Fibroblast of peridontal ligament (primary cell): Measurements from ENCODE around the gene PSME4.
"Not testable (repeated sequence)": the region's sequence is repeated elsewhere in the genome, so short reads cannot be mapped to it uniquely, and the experiment has no call there.

ENCODE experiments used
- DNase-seq: peaks from one replicate; pipeline ENCODE4 v3.0.0-alpha.2; 2010; ENCODE audit errors: extremely low read depth

Gene PSME4

GRCh38 chr2:53884883-53885282 is 85.9 kb downstream of the PSME4 start:
- DNase-seq = no peak

GRCh38 chr2:53881986-53882385 is 88.8 kb downstream of the PSME4 start:
- no peak for DNase-seq

- DNase-seq = no peak
Observed at GRCh38 chr2:53881360-53881759, 89.4 kb downstream of the PSME4 start.

- peak; percentile 75 for DNase-seq
Observed at GRCh38 chr2:53880756-53881155, 90.0 kb downstream of the PSME4 start.

DNA sequence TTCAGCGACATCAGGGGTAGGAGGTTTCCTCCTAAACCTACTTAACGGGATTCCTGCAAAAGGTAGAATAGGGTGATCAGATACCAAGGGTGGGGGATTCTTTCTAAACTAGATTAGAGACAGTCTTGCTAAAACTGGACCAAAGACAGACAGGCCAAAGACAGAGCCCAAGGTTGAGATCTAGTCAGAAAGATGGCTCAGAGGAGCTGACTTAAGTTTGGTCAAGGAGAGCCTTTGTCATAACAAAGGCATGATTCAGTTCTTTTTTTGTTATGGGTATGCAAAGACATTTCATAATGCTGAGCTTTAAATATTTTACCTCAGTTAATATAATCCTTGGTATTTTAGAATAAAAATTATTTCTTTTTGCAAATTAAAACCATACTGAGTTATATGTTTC is 93.2 kb downstream of the PSME4 start:
- DNase-seq = peak; percentile 5

- no peak for DNase-seq
Observed at GRCh38 chr2:53877112-53877511, 93.7 kb downstream of the PSME4 start.

GRCh38 chr2:53874401-53874950 is 96.3 kb downstream of the PSME4 start:
- no peak for DNase-seq

GRCh38 chr2:53867773-53868172 is 103.0 kb downstream of the PSME4 start:
- no peak for DNase-seq

- DNase-seq = no peak
Observed at GRCh38 chr2:53867169-53867568, 103.6 kb downstream of the PSME4 start.

DNA sequence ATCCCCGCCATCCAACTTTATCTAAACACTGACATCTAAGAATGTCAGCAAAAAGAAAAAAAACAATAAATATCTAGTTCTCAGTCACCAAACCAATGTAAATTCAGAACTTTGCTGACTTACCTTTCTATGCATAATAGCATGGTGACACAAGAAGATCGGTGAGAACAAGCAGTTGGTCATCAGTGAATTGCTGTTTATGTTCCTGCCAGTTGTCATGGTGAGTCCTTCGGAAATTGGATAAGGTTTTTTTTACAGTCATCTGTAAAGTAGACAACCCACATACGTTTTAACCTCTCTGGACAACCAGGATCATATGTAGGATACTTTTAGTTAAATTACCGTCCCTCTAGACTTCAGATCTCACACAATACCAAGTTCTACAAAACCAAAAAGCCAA is 104.8 kb downstream of the PSME4 start:
- no peak for DNase-seq

DNA sequence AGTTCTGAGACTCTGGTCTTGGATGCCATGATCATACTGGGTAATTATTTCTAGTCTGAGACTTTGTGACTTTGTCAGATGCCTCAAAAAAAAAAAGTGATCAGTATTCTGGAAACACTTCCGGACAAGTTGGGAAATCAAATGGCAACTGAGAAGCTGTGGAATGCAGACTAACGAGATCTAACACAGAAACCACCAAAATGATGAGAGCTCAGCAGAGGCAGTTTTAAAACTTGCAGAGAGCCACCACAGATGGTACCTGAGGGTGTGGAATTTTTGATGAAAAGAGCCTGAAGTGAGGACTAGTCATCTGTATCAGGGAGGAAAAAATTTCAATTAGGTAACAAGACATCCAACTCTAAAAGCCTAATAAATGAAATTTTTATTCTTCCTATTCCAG is 105.5 kb downstream of the PSME4 start:
- no peak for DNase-seq

GRCh38 chr2:53863538-53864227 is 107.1 kb downstream of the PSME4 start:
- DNase-seq = no peak

DNA sequence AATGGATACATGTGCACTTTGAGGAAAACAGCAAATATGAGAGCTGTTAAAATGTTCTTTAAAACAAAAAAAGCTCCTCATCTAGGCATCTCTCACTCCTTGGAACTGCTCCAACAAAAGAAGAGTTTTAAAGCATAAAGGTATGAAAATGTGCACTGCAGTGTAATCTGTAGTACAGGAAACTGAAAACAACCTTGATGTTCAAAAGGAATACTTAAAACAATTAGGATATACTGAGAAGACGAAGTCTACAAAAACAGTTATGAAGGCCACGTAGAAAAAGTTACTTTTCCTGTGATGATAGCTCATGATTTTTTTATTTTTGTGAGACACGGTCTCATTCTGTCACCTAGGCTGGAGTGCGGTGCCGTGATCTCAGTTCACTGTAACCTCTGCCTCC is 109.0 kb downstream of the PSME4 start:
- no peak for DNase-seq

DNA sequence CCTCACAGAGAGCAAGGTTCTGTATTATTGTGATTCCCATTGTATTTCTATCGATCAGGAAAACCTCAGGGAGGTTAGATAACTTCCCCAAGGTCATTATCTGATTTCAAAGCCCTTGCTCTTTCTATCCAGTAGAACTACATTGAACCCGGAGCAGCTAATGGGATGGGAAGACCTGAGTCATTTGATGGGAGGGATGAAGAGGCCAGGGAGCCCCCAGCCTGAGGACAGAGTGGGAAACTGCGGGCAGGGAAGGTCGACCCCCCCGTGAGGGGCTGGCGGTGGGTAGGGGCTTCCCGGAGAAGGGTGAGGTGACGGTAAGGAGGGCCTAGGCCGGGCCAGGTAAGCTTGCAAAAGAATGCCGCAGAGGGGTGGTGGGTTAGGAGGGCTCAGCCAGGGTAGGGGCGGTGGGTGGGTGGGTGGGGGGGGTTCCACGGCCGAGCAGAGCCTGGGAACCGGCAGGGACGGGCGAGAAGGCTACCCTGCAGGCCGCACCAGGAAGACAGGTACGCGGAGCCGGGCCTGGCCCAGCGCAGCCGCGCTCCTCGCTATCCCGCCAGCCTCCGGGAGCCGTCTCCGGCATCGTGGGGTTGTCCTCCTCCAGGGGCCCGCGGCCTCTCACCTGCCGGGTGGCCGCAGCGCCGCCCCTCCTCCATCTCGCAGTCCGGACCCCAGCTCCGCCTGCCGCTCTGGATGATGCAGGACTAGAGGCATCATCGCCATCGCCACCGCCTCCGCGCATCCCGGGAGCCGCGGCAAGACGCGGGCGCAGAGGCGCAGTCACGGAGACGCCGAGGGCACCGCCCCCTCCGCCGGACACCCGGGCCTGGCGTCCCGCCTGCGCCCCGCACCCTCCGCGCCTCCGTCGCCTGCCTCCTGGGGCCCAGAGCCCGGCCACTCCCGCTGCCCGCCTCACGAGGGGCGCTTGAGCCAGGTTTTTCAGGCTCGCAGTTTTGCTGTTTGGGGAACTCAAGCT is 111.3 kb downstream of the PSME4 start, which contains the start of gene GPR75:
Gene GPR75, minus strand, starts transcription at position 762 of the 976 bp plus-strand sequence. CDS start 5,211 bp downstream, outside the sequence.
- DNase-seq = peak; percentile 11

DNA sequence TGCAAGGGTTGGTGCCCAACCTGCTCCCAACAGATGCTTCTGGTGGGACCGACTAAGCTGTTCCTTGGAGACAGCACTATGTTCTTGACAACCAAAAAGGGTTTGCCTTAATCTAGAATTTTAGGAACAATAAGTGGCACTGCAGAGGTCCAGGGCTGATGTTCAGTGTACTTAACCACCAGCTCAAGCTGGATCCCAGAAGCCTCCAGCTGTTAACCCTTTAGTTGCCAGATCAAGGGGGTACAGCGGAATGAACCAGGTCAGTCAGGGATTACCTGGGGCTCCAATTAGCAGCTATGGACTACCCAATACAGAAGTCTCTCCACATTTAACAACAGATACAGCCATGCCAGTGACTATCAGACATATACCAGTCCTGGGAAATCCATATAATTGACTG is 114.5 kb downstream of the PSME4 start:
- no peak for DNase-seq

- DNase-seq = no peak
Observed at GRCh38 chr2:53854678-53855077, 116.1 kb downstream of the PSME4 start.

GRCh38 chr2:53852532-53852931 is 118.3 kb downstream of the PSME4 start:
- DNase-seq = no peak

GRCh38 chr2:53851052-53851757 is 119.6 kb downstream of the PSME4 start:
- DNase-seq = not testable (repeated sequence)

- no peak for DNase-seq
Observed at GRCh38 chr2:53848062-53848461, 122.7 kb downstream of the PSME4 start.

GRCh38 chr2:53843595-53843994 is 127.2 kb downstream of the PSME4 start:
- no peak for DNase-seq

GRCh38 chr2:53842891-53843290 is 127.9 kb downstream of the PSME4 start:
- DNase-seq = no peak

GRCh38 chr2:53841651-53842050 is 129.1 kb downstream of the PSME4 start:
- DNase-seq = not testable (repeated sequence)
